ENCODE measurements around the gene OPCML.

DNA sequence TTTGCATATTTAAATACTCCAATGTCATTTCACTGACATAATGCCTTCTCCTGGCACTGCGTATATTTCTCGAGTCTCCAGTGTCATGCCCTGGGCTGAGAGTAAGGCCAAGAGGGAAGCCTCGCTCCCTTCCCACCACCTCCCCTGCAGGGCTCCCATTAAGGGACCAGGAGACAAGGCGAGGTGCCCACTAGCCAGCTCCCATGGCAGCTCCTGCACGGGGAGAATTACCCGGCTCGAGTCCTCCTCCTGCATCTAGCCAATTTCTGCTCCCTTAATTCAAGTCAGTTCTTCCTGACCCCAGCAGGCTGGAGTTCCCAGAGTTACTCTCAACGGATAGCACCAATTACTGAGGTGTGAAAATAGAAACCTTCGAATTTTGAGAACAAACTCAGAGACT, 31.9 kb downstream of the OPCML start:
- no peak for TF ChIP-seq EZH2phosphoT487 (IDR thresholded peaks at IDR 0.05; ENCODE audit: unreplicated experiment)
- TF ChIP-seq, protein P1, sequence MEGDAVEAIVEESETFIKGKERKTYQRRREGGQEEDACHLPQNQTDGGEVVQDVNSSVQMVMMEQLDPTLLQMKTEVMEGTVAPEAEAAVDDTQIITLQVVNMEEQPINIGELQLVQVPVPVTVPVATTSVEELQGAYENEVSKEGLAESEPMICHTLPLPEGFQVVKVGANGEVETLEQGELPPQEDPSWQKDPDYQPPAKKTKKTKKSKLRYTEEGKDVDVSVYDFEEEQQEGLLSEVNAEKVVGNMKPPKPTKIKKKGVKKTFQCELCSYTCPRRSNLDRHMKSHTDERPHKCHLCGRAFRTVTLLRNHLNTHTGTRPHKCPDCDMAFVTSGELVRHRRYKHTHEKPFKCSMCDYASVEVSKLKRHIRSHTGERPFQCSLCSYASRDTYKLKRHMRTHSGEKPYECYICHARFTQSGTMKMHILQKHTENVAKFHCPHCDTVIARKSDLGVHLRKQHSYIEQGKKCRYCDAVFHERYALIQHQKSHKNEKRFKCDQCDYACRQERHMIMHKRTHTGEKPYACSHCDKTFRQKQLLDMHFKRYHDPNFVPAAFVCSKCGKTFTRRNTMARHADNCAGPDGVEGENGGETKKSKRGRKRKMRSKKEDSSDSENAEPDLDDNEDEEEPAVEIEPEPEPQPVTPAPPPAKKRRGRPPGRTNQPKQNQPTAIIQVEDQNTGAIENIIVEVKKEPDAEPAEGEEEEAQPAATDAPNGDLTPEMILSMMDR (conservative IDR thresholded peaks at IDR 0.05; ENCODE audit: low read depth in 2 of 2): no peak
- TF ChIP-seq EZH2 (IDR thresholded peaks at IDR 0.05; ENCODE audit: low read depth, unreplicated experiment): no peak

Data from GM23338 (cell line).